B cell (primary cell): ENCODE results near the gene PUM2. TPM values are rescaled to one million over a fixed set of nuclear protein-coding genes. Genes with fewer than 3 reads are reported as not detected.

Experiments
- ATAC-seq: fragments of 200-7000 bp; cut with Tn5 transposase; one replicate; pipeline ENCODE4 v1.10.0; 2021; ENCODE audit warnings: low read depth, mild to moderate bottlenecking, moderate number of reproducible peaks, moderate library complexity
- CTCF ChIA-PET: fragments of 350-600 bp; sonication (Branson Sonifier 250); formaldehyde crosslinking; loops from one replicate; lab custom pipeline; 2021; ENCODE audit warnings: antibody characterized with exemption, inconsistent platforms; lab: Charles Lee
- POLR2A ChIA-PET: fragments of 350-600 bp; sonication (Branson Sonifier 250); formaldehyde crosslinking; loops from one replicate; lab custom pipeline; 2021; ENCODE audit warnings: antibody characterized with exemption; lab: Charles Lee
- DNase-seq: peaks from one replicate; pipeline ENCODE4 v3.0.0; 2013
- H2AFZ ChIP-seq: 2 replicates; pipeline ENCODE4 v1.6.1; 2012; ENCODE audit warnings: mild to moderate bottlenecking, low read depth, low read length; ENCODE audit not compliant: insufficient read depth, poor library complexity, severe bottlenecking
- H3K27ac ChIP-seq, 2 donors: 1 replicate in 1 of 2; 2 replicates in 1 of 2; pipeline ENCODE4 v1.5.1; 2012 to 2013; ENCODE audit warnings: low read length in 2 of 2, mild to moderate bottlenecking in 2 of 2, moderate library complexity in 1 of 2
- H3K27me3 ChIP-seq, 4 experiments: fragments of 200-600 bp in 1 of 4; sonication (generic) in 1 of 4; replicated peaks in 1 of 4; 1 replicate in 2 of 4; 2 replicates in 2 of 4; pipeline versions ENCODE4 v1.6.1 to v1.7.0; 2013 to 2016; ENCODE audit warnings: low read length in 3 of 4, mild to moderate bottlenecking in 2 of 4, mixed read lengths in 1 of 4, moderate library complexity in 1 of 4; ENCODE audit not compliant: insufficient read depth in 4 of 4, control insufficient read depth in 3 of 4; ENCODE audit errors: control extremely low read depth in 1 of 4
- H3K36me3 ChIP-seq, 2 experiments: replicated peaks in 1 of 2; 1 replicate in 1 of 2; 2 replicates in 1 of 2; pipeline versions ENCODE4 v1.6.1 to v1.7.1; 2013; ENCODE audit warnings: low read length in 1 of 2; ENCODE audit not compliant: insufficient read depth in 2 of 2, control insufficient read depth in 1 of 2; ENCODE audit errors: control extremely low read depth in 1 of 2, extremely low read depth in 1 of 2
- H3K4me1 ChIP-seq, 2 donors: fragments of 200-600 bp in 1 of 2; sonication (generic) in 1 of 2; 1 replicate in 1 of 2; 2 replicates in 1 of 2; pipeline versions ENCODE4 v1.5.1 to v1.6.1; 2013 to 2017; ENCODE audit warnings: low read length in 2 of 2; ENCODE audit not compliant: control insufficient read depth in 2 of 2, insufficient read depth in 2 of 2
- H3K4me2 ChIP-seq: replicated peaks from 2 replicates; pipeline ENCODE3; 2012; ENCODE audit warnings: mild to moderate bottlenecking, low read depth, low read length; ENCODE audit not compliant: poor library complexity, severe bottlenecking
- H3K4me3 ChIP-seq, 5 experiments: fragments of 200-600 bp in 1 of 5; sonication (generic) in 1 of 5; 1 replicate in 3 of 5; 2 replicates in 2 of 5; pipeline versions ENCODE4 v1.5.1 to v1.7.0; 2011 to 2016; ENCODE audit warnings: low read length in 4 of 5, mild to moderate bottlenecking in 4 of 5, low read depth in 2 of 5, control low read depth in 1 of 5, moderate library complexity in 1 of 5; ENCODE audit not compliant: insufficient read depth in 1 of 5; ENCODE audit errors: control extremely low read depth in 1 of 5, extremely low read depth in 1 of 5
- H3K79me2 ChIP-seq: fragments of 200-600 bp; sonication (generic); one replicate; pipeline ENCODE4 v1.6.0; 2016; ENCODE audit warnings: low read length; ENCODE audit not compliant: control insufficient read depth, insufficient read depth
- H3K9ac ChIP-seq: fragments of 200-600 bp; sonication (generic); 2 replicates; pipeline ENCODE4 v1.6.1; 2017; ENCODE audit warnings: mild to moderate bottlenecking, low read length, moderate library complexity
- H3K9me3 ChIP-seq, 3 donors: one replicate each; pipeline versions ENCODE4 v1.6.1 to v1.7.1; 2013; ENCODE audit warnings: low read length in 2 of 3; ENCODE audit not compliant: control insufficient read depth in 2 of 3, insufficient read depth in 1 of 3; ENCODE audit errors: control extremely low read depth in 1 of 3
- H4K20me1 ChIP-seq: 2 replicates; pipeline ENCODE4 v1.6.0; 2012; ENCODE audit warnings: mild to moderate bottlenecking, low read length; ENCODE audit not compliant: insufficient read depth, control insufficient read depth, poor library complexity, severe bottlenecking
- H3K27ac Mint-ChIP-seq: one replicate; pipeline ENCODE4 v1.8.0; 2021; ENCODE audit warnings: mixed read lengths
- H3K27me3 Mint-ChIP-seq: one replicate; pipeline ENCODE4 v1.8.0; 2021; ENCODE audit warnings: mixed read lengths
- H3K4me1 Mint-ChIP-seq: one replicate; pipeline ENCODE4 v1.8.0; 2021; ENCODE audit warnings: mixed read lengths
- H3K4me3 Mint-ChIP-seq: one replicate; pipeline ENCODE4 v1.8.0; 2021; ENCODE audit warnings: mixed read lengths
- H3K9me3 Mint-ChIP-seq: one replicate; pipeline ENCODE4 v1.8.0; 2022; ENCODE audit warnings: mixed read lengths; ENCODE audit not compliant: insufficient read depth
- CTCF ChIP-seq: fragments of 200-600 bp; IDR thresholded peaks from one replicate; pipeline ENCODE4 v1.8.0; 2022; ENCODE audit warnings: antibody characterized with exemption, mild to moderate bottlenecking
- EZH2 ChIP-seq: IDR thresholded peaks from 2 replicates; pipeline ENCODE4 v1.6.1; 2012; ENCODE audit warnings: borderline replicate concordance, low read depth, mild to moderate bottlenecking, moderate library complexity, low read length; ENCODE audit not compliant: insufficient read depth, poor library complexity, severe bottlenecking
- WGBS: methylation state at CpG from one replicate; pipeline ENCODE4 v1.1.5; 2013; ENCODE audit warnings: missing lambda C conversion rate; ENCODE audit not compliant: insufficient coverage; 5-methylcytosine and 5-hydroxymethylcytosine counted together
- intact Hi-C: fragments of 100-400 bp; cut with micrococcal nuclease; formaldehyde crosslinking; loops from one replicate; pipeline ENCODE4 v1.10.0; 2022
- polyA plus RNA-seq: library from polyadenylated mRNA; depleted of rRNA; stranded (reverse); fragments of >200 nt; gene quantifications from 2 replicates; pipeline ENCODE4 v1.2.3, GENCODE V29; 2012
- total RNA-seq, 2 donors: library from RNA; stranded (reverse); fragments of 120-200 nt in 1 of 2; gene quantifications; 1 replicate in 1 of 2; 2 replicates in 1 of 2; pipeline versions ENCODE4 v1.2.3 to v1.2.4, GENCODE V29; 2013 to 2022

The PUM2 gene
- total and polyA plus RNA-seq, 2 donors (not counting 1 experiment from before 2014, with no cell fraction given) = 21.1 to 151 TPM

DNA sequence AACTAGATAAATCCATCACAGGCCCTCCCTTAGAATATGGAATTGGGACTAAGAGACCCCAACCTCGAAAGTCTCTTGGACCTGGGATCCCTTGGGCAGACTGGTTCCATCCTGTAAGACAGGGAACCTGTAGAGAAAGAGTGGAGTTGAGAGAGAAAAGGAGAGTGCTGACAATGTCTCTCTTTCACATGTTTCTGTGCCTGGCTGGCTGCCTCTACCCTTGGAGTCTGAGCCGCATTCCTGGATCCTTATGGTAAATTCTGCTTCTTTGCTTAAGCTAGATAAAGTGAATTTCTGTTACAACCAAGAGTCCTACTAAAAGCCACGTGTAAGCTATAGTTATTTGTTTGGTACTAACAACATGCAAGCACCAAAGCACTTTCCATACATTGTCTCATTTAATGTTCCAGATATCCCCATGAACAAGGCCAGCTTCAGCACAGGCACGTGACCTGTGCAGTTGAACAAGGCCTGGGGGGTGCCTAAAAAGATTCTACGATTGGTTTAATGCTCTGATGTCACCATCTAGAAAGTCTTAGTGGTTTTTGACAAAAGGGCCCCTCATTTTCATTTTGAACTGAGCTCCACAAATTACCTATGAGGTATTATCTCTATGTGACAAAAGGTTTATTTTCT is 2.1 kb upstream of the PUM2 start:
- Histone ChIP-seq H4K20me1 (peaks cover 23% of the 10 kb centered on the region), H3K27me3 (no peaks in the 10 kb centered on the region), H3K79me2 (peaks cover 32% of the 10 kb centered on the region), H3K9me3 (no peaks in the 10 kb centered on the region), H3K9ac (no peak overlapping the region), H3K4me2 (peak overlapping the region; percentile 92), H3K4me3 (no peak overlapping the region), H3K27ac (peak overlapping the region; percentile 89 to 94), H2AFZ (peak overlapping the region; percentile 100), H3K36me3 (peaks cover 0 to 6% of the 10 kb centered on the region in 2 experiments), H3K4me1 (peaks cover 22 to 29% of the 10 kb centered on the region in 2 donors)
- Mint-ChIP-seq H3K27me3 (no peaks in the 10 kb centered on the region), H3K4me3 (no peak overlapping the region), H3K4me1 (peaks cover 17% of the 10 kb centered on the region), H3K9me3 (no peaks in the 10 kb centered on the region), H3K27ac (no peak overlapping the region)
- WGBS = 100% methylated on average over 2 of the region's 5 CpGs
- POLR2A ChIA-PET = interaction anchor here (1.9 to 2.4 kb wide), 2 partner anchors 94 to 298 kb away, joined by 5 to 16 read pairs; partner anchors contain the start of genes HS1BP3 and RHOB
- CTCF ChIA-PET = interaction anchor here (1.2 to 2.5 kb wide), 5 partner anchors 26 to 323 kb away, joined by 3 to 9 read pairs (median 4); no protein-coding TSS in a partner anchor
- ATAC-seq = no peak
- no peak for DNase-seq
- TF ChIP-seq EZH2 (no peak), CTCF (no peak)
- intact Hi-C loops = no loop called here

- Histone ChIP-seq H3K27ac (peak overlapping the region; percentile 89 to 94), H3K36me3 (peaks cover 0 to 11% of the 10 kb centered on the region in 2 experiments), H3K4me1 (peaks cover 25 to 32% of the 10 kb centered on the region in 2 donors), H3K79me2 (peaks cover 37% of the 10 kb centered on the region), H2AFZ (peak overlapping the region; percentile 100), H4K20me1 (peaks cover 28% of the 10 kb centered on the region), H3K9me3 (no peaks in the 10 kb centered on the region), H3K27me3 (no peaks in the 10 kb centered on the region), H3K4me3 (no peak overlapping the region), H3K4me2 (peak overlapping the region; percentile 92), H3K9ac (peak overlapping the region; percentile 93)
- intact Hi-C loops = no loop called here
- H3K4me3 Mint-ChIP-seq = no peak overlapping the region
- no peaks in the 10 kb centered on the region for H3K9me3 Mint-ChIP-seq
- H3K27me3 Mint-ChIP-seq = no peaks in the 10 kb centered on the region
- ATAC-seq = no peak
- POLR2A ChIA-PET = interaction anchor here (1.9 to 2.4 kb wide), 2 partner anchors 95 to 299 kb away, joined by 5 to 16 read pairs; partner anchors contain the start of genes HS1BP3 and RHOB
- no peak for TF ChIP-seq CTCF
- TF ChIP-seq EZH2 = no peak
- no CpG with 5 or more reads among the region's 4 CpGs for WGBS
- no peak overlapping the region for H3K27ac Mint-ChIP-seq
- CTCF ChIA-PET = interaction anchor here (1.0 to 2.5 kb wide), 9 partner anchors 9 to 324 kb away, joined by 3 to 11 read pairs (median 3); no protein-coding TSS in a partner anchor
- DNase-seq = peak; percentile 16
- H3K4me1 Mint-ChIP-seq = peaks cover 22% of the 10 kb centered on the region
Measured at GRCh38 chr2:20352230-20352578, 1.6 kb upstream of the PUM2 start.
